SK-N-MC (cell line): ENCODE data around the gene PTPRN2.

Experiments
- FOXP2 ChIP-seq: optimal IDR thresholded peaks from 2 replicates; pipeline ENCODE3; 2011; ENCODE audit warnings: mild to moderate bottlenecking, moderate library complexity; ENCODE audit not compliant: insufficient read depth; ENCODE audit errors: extremely low read length, control extremely low read depth
- POLR2AphosphoS5 ChIP-seq: IDR thresholded peaks from 2 replicates; pipeline ENCODE4 v1.6.1; 2012; ENCODE audit warnings: mild to moderate bottlenecking, low read depth, low read length, borderline replicate concordance

DNA sequence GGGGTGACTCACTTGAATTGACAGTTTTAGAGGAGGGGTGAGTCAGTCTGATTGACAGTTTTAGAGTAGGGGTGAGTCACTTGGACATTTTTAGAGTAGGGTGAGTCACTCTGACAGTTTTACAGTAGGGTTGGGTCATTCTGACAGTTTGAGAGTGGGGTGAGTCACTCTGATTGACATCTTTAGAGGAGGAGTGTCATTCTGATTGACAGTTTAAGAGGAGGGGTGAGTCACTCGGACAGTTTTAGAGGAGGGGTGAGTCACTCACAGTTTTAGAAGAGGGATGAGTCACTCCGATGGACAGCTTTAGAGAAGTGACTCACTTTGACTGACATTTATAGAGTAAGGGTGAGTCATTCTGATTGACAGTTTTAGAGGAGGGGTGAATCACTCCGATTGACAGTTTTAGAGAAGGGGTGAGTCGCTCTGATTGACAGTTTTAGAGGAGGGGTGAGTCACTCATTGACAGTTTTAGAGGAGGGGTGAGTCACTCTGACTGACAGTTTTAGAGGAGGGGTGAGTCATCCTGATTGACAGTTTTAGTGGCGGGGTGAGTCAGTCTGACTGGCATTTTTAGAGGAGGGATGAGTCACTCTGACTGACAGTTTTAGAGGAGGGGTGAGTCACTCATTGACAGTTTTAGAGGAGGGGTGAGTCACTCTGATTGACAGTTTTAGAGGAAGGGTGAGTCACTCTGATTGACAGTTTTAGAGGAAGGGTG is 655.0 kb downstream of the PTPRN2 start:
- TF ChIP-seq FOXP2, result no peak
- no peak for TF ChIP-seq POLR2AphosphoS5
